Heart right ventricle (tissue), 16 donors: Measurements from ENCODE around the gene ZNF800. TPM values are rescaled to one million over a fixed set of nuclear protein-coding genes. Genes with fewer than 3 reads are reported as not detected.
A peak's percentile ranks its signal among the peaks of the same experiment; 100 is the strongest.

Source experiments
- ATAC-seq, 8 donors: fragments of 200-7000 bp; cut with Tn5 transposase; one replicate each; pipeline ENCODE4 v1.9.1; 2020; ENCODE audit warnings: mild to moderate bottlenecking in 8 of 8, moderate library complexity in 8 of 8, moderate number of reproducible peaks in 1 of 8
- DNase-seq, 2 donors: peaks; one replicate each; pipeline ENCODE4 v3.0.0-alpha.2; 2020
- H3K27ac ChIP-seq, 10 donors: fragments of 200-600 bp; sonication (generic) in 2 of 10; one replicate each; pipeline versions ENCODE4 v1.5.0 to v1.8.0; 2020 to 2022; ENCODE audit warnings: mild to moderate bottlenecking in 3 of 10
- H3K27me3 ChIP-seq, 7 donors: fragments of 200-600 bp; one replicate each; pipeline ENCODE4 v1.8.0; 2021 to 2022; ENCODE audit warnings: mild to moderate bottlenecking in 2 of 7
- H3K36me3 ChIP-seq, 9 donors: fragments of 200-600 bp; sonication (generic) in 1 of 9; one replicate each; pipeline versions ENCODE4 v1.5.0 to v1.8.0; 2020 to 2022; ENCODE audit warnings: mild to moderate bottlenecking in 2 of 9
- H3K4me1 ChIP-seq, 9 donors: fragments of 200-600 bp; sonication (generic) in 1 of 9; one replicate each; pipeline versions ENCODE4 v1.5.0 to v1.8.0; 2020 to 2022; ENCODE audit warnings: mild to moderate bottlenecking in 4 of 9
- H3K4me3 ChIP-seq, 10 donors: fragments of 200-600 bp; sonication (generic) in 2 of 10; one replicate each; pipeline versions ENCODE4 v1.5.0 to v1.8.0; 2020 to 2022; ENCODE audit warnings: mild to moderate bottlenecking in 7 of 10, moderate library complexity in 2 of 10
- H3K9me3 ChIP-seq, 11 donors: fragments of 200-600 bp in 10 of 11; sonication (generic) in 2 of 11; one replicate each; pipeline versions ENCODE4 v1.5.0 to v1.8.0; 2013 to 2022; ENCODE audit warnings: mild to moderate bottlenecking in 2 of 11, control low read depth in 1 of 11, moderate library complexity in 1 of 11
- CTCF ChIP-seq, 9 donors: fragments of 200-600 bp; sonication (generic) in 2 of 9; IDR thresholded peaks; one replicate each; pipeline versions ENCODE4 v1.5.0 to v1.8.0; 2021 to 2022; ENCODE audit warnings: antibody characterized with exemption in 9 of 9, mild to moderate bottlenecking in 5 of 9, moderate library complexity in 1 of 9
- WGBS, 2 donors: extraction: QIAGEN DNeasy Blood & Tissue Kit; methylation state at CpG; one replicate each; pipeline ENCODE4 v1.1.7; 2013; ENCODE audit warnings: inconsistent platforms in 1 of 2; 5-methylcytosine and 5-hydroxymethylcytosine counted together
- intact Hi-C, 10 donors: fragments of 100-400 bp; cut with DNase I; formaldehyde crosslinking; loops; one replicate each; pipeline versions ENCODE4 v1.11.1 to v1.14.2; 2022
- polyA plus RNA-seq, 2 donors: library from polyadenylated mRNA; stranded (reverse); fragments of 200-250 nt; gene quantifications; one replicate each; pipeline ENCODE4 v1.2.3, GENCODE V29; 2013
- total RNA-seq, 10 donors: library from RNA; stranded (reverse); fragmentation: NEBNext Ultra II Directional in 3 of 10; extraction: Animal tissue kit (Norgen Biotek cat#: 25700) in 3 of 10; gene quantifications; one replicate each; pipeline versions ENCODE4 v1.2.1 to v1.2.4, GENCODE V29; 2021 to 2023
- donor health status: Arrhythmogenic right ventricular cardiomyopathy.
- donor health status: ischemic (EF 13 %, LVEDD 7.1; RV severe dilation, severe dysfunction).
- donor health status: healthy with polysubstance abuse.
- donor health status: DM: no; HTN: yes; CAD: no.
- donor health status: DM: no; HTN: no; CAD: no.
- donor health status: ischemic (EF 25% LVEDD 6.9; RV normal size, moderate dysfunction).
- donor health status: ischemic (EF 25% LVEDD 5.7; RV mildly dilated, moderate dysfunction).
- donor health status: healthy.
- donor health status: DM: yes; HTN: yes; CAD: no.
- donor health status: Ischemic cardiomyopathy.
- donor health status: ischemic (EF 35%, LVEDD 5.7; RV mildly dilated, moderate dysfunction).
- donor health status: nonischemic (EF 11% LVEDD 7.7; RV severe dilation, severe dysfunction).
- donor health status: DM: yes; HTN: yes; CAD: no.
- donor health status: PGD.
- donor health status: ischemic (EF 29% LVEDD 5.4; RV normal size, mild dysfunction).
- donor health status: nonischemic (EF 23%, LVEDD 6.1; RV moderate dilation, normal function).

The ZNF800 gene
- total and polyA plus RNA-seq, 12 donors: 3.4 to 35.8 (median 23.2) TPM

DNA sequence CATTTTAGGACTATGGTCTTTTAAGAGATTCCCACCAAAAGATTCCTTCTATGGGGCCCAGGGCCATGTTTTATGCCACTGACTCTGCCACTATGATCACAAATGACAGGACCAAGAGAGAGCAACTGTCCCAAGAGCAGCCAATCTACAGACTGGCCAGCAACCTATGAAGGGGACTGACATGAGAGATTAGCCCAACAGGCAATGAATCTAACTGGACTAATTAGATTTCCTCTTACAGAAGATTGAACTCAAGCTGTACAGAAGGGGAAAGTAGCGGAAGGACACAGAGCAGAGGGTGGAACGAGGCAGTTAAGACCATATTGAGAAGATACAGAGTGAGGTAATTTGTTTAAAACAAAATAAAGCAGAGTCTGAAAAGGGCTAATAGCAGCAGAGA, 25.8 kb downstream of the ZNF800 start:
- Histone ChIP-seq H3K4me3 (no peak overlapping the region), H3K36me3 (peaks cover 0 to 84% (median 0%) of the 10 kb centered on the region in 9 donors), H3K9me3 (no peaks in the 10 kb centered on the region)

GRCh38 chr7:127365957-127366315, 26.6 kb downstream of the ZNF800 start:
- WGBS, 2 donors: 97 to 99% methylated on average over 2 of the region's 2 CpGs
- H3K9me3 ChIP-seq: no peaks in the 10 kb centered on the region
- ATAC-seq (no peak), DNase-seq (no peak)
- intact Hi-C loops: no loop called here
- no peak overlapping the region for H3K4me3 ChIP-seq
- TF ChIP-seq CTCF (IDR thresholded peaks at IDR 0.05): no peak
- H3K27me3 ChIP-seq: no peaks in the 10 kb centered on the region
- peaks cover 0 to 13% (median 0%) of the 10 kb centered on the region in 9 donors for H3K4me1 ChIP-seq
- peaks cover 0 to 85% (median 2%) of the 10 kb centered on the region in 9 donors for H3K36me3 ChIP-seq
- no peak overlapping the region for H3K27ac ChIP-seq

More for the DNA sequence above, 25.8 kb downstream of the ZNF800 start:
- H3K4me1 ChIP-seq: peaks cover 0 to 13% (median 0%) of the 10 kb centered on the region in 9 donors
- no peaks in the 10 kb centered on the region for H3K27me3 ChIP-seq
- DNase-seq: no peak
- no peak overlapping the region for H3K27ac ChIP-seq
- intact Hi-C loops: no loop called here
- no peak for TF ChIP-seq CTCF (IDR thresholded peaks at IDR 0.05)
- ATAC-seq: no peak
- WGBS, 2 donors: 92 to 97% methylated on average over 2 of the region's 2 CpGs

GRCh38 chr7:127365164-127365956, 27.1 kb downstream of the ZNF800 start:
- Histone ChIP-seq H3K27me3 (no peaks in the 10 kb centered on the region), H3K4me3 (no peak overlapping the region), H3K36me3 (peaks cover 0 to 85% (median 4%) of the 10 kb centered on the region in 9 donors), H3K9me3 (no peaks in the 10 kb centered on the region), H3K27ac (no peak overlapping the region), H3K4me1 (peaks cover 0 to 13% (median 0%) of the 10 kb centered on the region in 9 donors)
- TF ChIP-seq CTCF (IDR thresholded peaks at IDR 0.05): no peak
- no peak for ATAC-seq
- DNase-seq: no peak
- intact Hi-C loops: no loop called here
- 91 to 93% methylated on average over 5 of the region's 5 CpGs for WGBS, 2 donors

- H3K27ac ChIP-seq: no peak overlapping the region
- ATAC-seq: peak in 4 of 8 donors; percentile 57 to 86 (median 68)
- WGBS, 2 donors: 41 to 61% methylated on average over 4 of the region's 4 CpGs
- peaks cover 0 to 13% (median 0%) of the 10 kb centered on the region in 9 donors for H3K4me1 ChIP-seq
- DNase-seq: no peak
- H3K36me3 ChIP-seq: peaks cover 0 to 79% (median 4%) of the 10 kb centered on the region in 9 donors
- intact Hi-C loops: no loop called here
- H3K9me3 ChIP-seq: no peaks in the 10 kb centered on the region
- no peak for TF ChIP-seq CTCF (IDR thresholded peaks at IDR 0.05)
- no peaks in the 10 kb centered on the region for H3K27me3 ChIP-seq
- H3K4me3 ChIP-seq: no peak overlapping the region
These were observed 30.0 kb downstream of the ZNF800 start for GRCh38 chr7:127362364-127363027.
